ENCODE measurements around the gene CLMN.

The CLMN gene

GRCh38 chr14:95292660-95293425 lies 26.9 kb downstream of the CLMN start:
- Histone ChIP-seq H3K27ac (peak overlapping the region; percentile 60 to 70), H3K4me1 (peaks cover 0 to 51% (median 26%) of the 10 kb centered on the region in 4 donors), H3K36me3 (no peaks in the 10 kb centered on the region), H3K4me3 (no peak overlapping the region), H3K27me3 (no peaks in the 10 kb centered on the region), H3K9me3 (peaks cover 0 to 7% (median 0%) of the 10 kb centered on the region in 3 donors)
- TF ChIP-seq CTCF (IDR thresholded peaks at IDR 0.05), result no peak
- DNase-seq, result peak in 1 of 2 donors; percentile 47
- intact Hi-C loops (cut with DNase I; ENCODE audit: low total_unique reads), result no loop called here

- H3K4me3 ChIP-seq, result no peak overlapping the region
- peak; percentile 75 to 90 for DNase-seq
These were observed 27.7 kb downstream of the CLMN start for GRCh38 chr14:95291859-95292542.

GRCh38 chr14:95290871-95291431 lies 28.8 kb downstream of the CLMN start:
- Histone ChIP-seq H3K4me3 (no peak overlapping the region), H3K27ac (peak overlapping the region; percentile 60 to 70), H3K27me3 (no peaks in the 10 kb centered on the region), H3K9me3 (peaks cover 0 to 3% (median 0%) of the 10 kb centered on the region in 3 donors), H3K4me1 (peaks cover 0 to 51% (median 26%) of the 10 kb centered on the region in 4 donors), H3K36me3 (no peaks in the 10 kb centered on the region)
- intact Hi-C loops (cut with DNase I; ENCODE audit: low total_unique reads), result no loop called here
- TF ChIP-seq CTCF (IDR thresholded peaks at IDR 0.05), result no peak
- peak in 1 of 2 donors; percentile 65 for DNase-seq

More at GRCh38 chr14:95291859-95292542, 27.7 kb downstream of the CLMN start:
- TF ChIP-seq CTCF (IDR thresholded peaks at IDR 0.05), result no peak
- Histone ChIP-seq H3K36me3 (no peaks in the 10 kb centered on the region), H3K27me3 (no peaks in the 10 kb centered on the region), H3K4me1 (peaks cover 0 to 51% (median 26%) of the 10 kb centered on the region in 4 donors), H3K9me3 (peaks cover 0 to 7% (median 0%) of the 10 kb centered on the region in 3 donors), H3K27ac (peak overlapping the region; percentile 60 to 70)
- intact Hi-C loops (cut with DNase I; ENCODE audit: low total_unique reads), result no loop called here

- no peak for TF ChIP-seq CTCF (IDR thresholded peaks at IDR 0.05)
- intact Hi-C loops (cut with DNase I; ENCODE audit: low total_unique reads), result no loop called here
- H3K27ac ChIP-seq, result peak overlapping the region; percentile 60 to 70
- H3K36me3 ChIP-seq, result no peaks in the 10 kb centered on the region
- peak in 1 of 2 donors; percentile 21 for DNase-seq
- peaks cover 0 to 47% (median 26%) of the 10 kb centered on the region in 4 donors for H3K4me1 ChIP-seq
- H3K27me3 ChIP-seq, result no peaks in the 10 kb centered on the region
- no peaks in the 10 kb centered on the region for H3K9me3 ChIP-seq
- no peak overlapping the region for H3K4me3 ChIP-seq
These were observed 29.7 kb downstream of the CLMN start for GRCh38 chr14:95290021-95290420.

- Histone ChIP-seq H3K4me1 (peaks cover 0 to 42% (median 26%) of the 10 kb centered on the region in 4 donors), H3K4me3 (no peak overlapping the region), H3K27me3 (no peaks in the 10 kb centered on the region), H3K9me3 (no peaks in the 10 kb centered on the region), H3K36me3 (no peaks in the 10 kb centered on the region), H3K27ac (peak overlapping the region in 1 of 2 donors; percentile 70)
- TF ChIP-seq CTCF (IDR thresholded peaks at IDR 0.05), result no peak
- DNase-seq, result peak in 1 of 2 donors; percentile 31
- intact Hi-C loops (cut with DNase I; ENCODE audit: low total_unique reads), result no loop called here
These were observed 30.2 kb downstream of the CLMN start for GRCh38 chr14:95289323-95290010.

All from tibial artery (tissue), 4 donors.